Keratinocyte (primary cell): ENCODE results near the gene SERF2. TPM values are rescaled to one million over a fixed set of nuclear protein-coding genes. Genes with fewer than 3 reads are reported as not detected.

ENCODE experiments used
- DNase-seq: peaks from one replicate; pipeline ENCODE4 v3.0.0-alpha.2; 2011; ENCODE audit warnings: low read depth, missing footprints, low spot score
- FAIRE-seq: peaks from 2 replicates; lab custom pipeline; 2011; peaks lifted over from hg19 to GRCh38; lab: Jason Lieb, UNC
- H2AFZ ChIP-seq: 2 replicates; pipeline ENCODE4 v1.6.0; 2012; ENCODE audit warnings: low read length, control low read depth, inconsistent platforms; ENCODE audit not compliant: control insufficient read depth
- H3K27ac ChIP-seq: 2 replicates; pipeline ENCODE4 v1.5.1; 2011; ENCODE audit warnings: low read length; ENCODE audit not compliant: control insufficient read depth, insufficient read depth
- H3K27me3 ChIP-seq: 3 replicates; pipeline ENCODE4 v1.6.0; 2011; ENCODE audit warnings: low read length; ENCODE audit not compliant: control insufficient read depth, insufficient read depth; ENCODE audit errors: extremely low read depth
- H3K36me3 ChIP-seq, 2 experiments: 2 replicates in 1 of 2; 3 replicates in 1 of 2; pipeline ENCODE4 v1.5.1; 2011; ENCODE audit warnings: low read length in 2 of 2, mild to moderate bottlenecking in 1 of 2; ENCODE audit not compliant: control insufficient read depth in 2 of 2, insufficient read depth in 2 of 2; ENCODE audit errors: extremely low read depth in 1 of 2
- H3K4me1 ChIP-seq: 3 replicates; pipeline ENCODE4 v1.5.1; 2011; ENCODE audit warnings: low read length; ENCODE audit not compliant: control insufficient read depth, insufficient read depth; ENCODE audit errors: extremely low read depth
- H3K4me2 ChIP-seq: 3 replicates; pipeline ENCODE4 v1.6.0; 2011; ENCODE audit warnings: low read depth, low read length; ENCODE audit not compliant: control insufficient read depth, insufficient read depth; ENCODE audit errors: extremely low read depth
- H3K4me3 ChIP-seq, 3 experiments: fragments of 200-600 bp in 1 of 3; sonication (generic) in 1 of 3; 2 replicates in 2 of 3; 3 replicates in 1 of 3; pipeline ENCODE4 v1.5.1; 2011 to 2016; ENCODE audit warnings: low read length in 3 of 3, mild to moderate bottlenecking in 3 of 3, control low read depth in 2 of 3, inconsistent platforms in 1 of 3, low read depth in 1 of 3, mixed read lengths in 1 of 3, mixed run types in 1 of 3, moderate library complexity in 1 of 3; ENCODE audit not compliant: control insufficient read depth in 2 of 3, insufficient read depth in 2 of 3; ENCODE audit errors: extremely low read depth in 1 of 3
- H3K79me2 ChIP-seq: 2 replicates; pipeline ENCODE4 v1.6.0; 2012; ENCODE audit warnings: low read length; ENCODE audit not compliant: control insufficient read depth, insufficient read depth
- H3K9ac ChIP-seq: 3 replicates; pipeline ENCODE4 v1.6.0; 2011; ENCODE audit warnings: low read length; ENCODE audit not compliant: control insufficient read depth, insufficient read depth; ENCODE audit errors: extremely low read depth
- H3K9me1 ChIP-seq: 3 replicates; pipeline ENCODE4 v1.6.0; 2011; ENCODE audit warnings: low read length; ENCODE audit not compliant: control insufficient read depth, insufficient read depth; ENCODE audit errors: extremely low read depth
- H3K9me3 ChIP-seq: 2 replicates; pipeline ENCODE4 v1.5.1; 2012; ENCODE audit warnings: low read depth, low read length; ENCODE audit not compliant: control insufficient read depth
- H4K20me1 ChIP-seq: 3 replicates; pipeline ENCODE4 v1.6.0; 2011; ENCODE audit warnings: low read length; ENCODE audit not compliant: control insufficient read depth, insufficient read depth; ENCODE audit errors: extremely low read depth
- CTCF ChIP-seq, 3 experiments: IDR thresholded peaks in 1 of 3; conservative IDR thresholded peaks in 1 of 3; optimal IDR thresholded peaks in 1 of 3; 2 replicates in 2 of 3; 3 replicates in 1 of 3; pipeline versions ENCODE3 to v1.5.1; 2011; ENCODE audit warnings: low read length in 3 of 3, mild to moderate bottlenecking in 3 of 3, moderate library complexity in 2 of 3, control low read depth in 1 of 3, inconsistent platforms in 1 of 3; ENCODE audit not compliant: insufficient read depth in 2 of 3; ENCODE audit errors: extremely low read depth in 1 of 3
- EZH2 ChIP-seq: IDR thresholded peaks from one replicate; pipeline ENCODE4 v1.6.1; 2012; ENCODE audit warnings: inconsistent platforms, mild to moderate bottlenecking, low read length, moderate library complexity
- dilution Hi-C: fragments of 300-500 bp; cut with MboI; formaldehyde crosslinking; loops from one replicate; pipeline ENCODE4 v1.7.0; 2020; ENCODE audit warnings: low sequenced_read_pairs; ENCODE audit not compliant: extremely low pct_ligation_motif_present
- polyA plus RNA-seq, 5 experiments: library from polyadenylated mRNA; depleted of rRNA in 3 of 5; stranded (reverse) in 3 of 5; stranded (forward) in 1 of 5; unstranded in 1 of 5; fragments of >200 nt; gene quantifications; 1 replicate in 1 of 5; 2 replicates in 3 of 5; 3 replicates in 1 of 5; pipeline versions ENCODE4 v1.2.1 to v1.2.3, GENCODE V29; 2011 to 2012; ENCODE audit warnings: missing spikeins in 2 of 5, low read depth in 1 of 5, low replicate concordance in 1 of 5

Gene SERF2
- polyA plus RNA-seq, 1 donor (not counting 4 experiments of a cell fraction or from before 2014, with no cell fraction given), result 534 TPM

DNA sequence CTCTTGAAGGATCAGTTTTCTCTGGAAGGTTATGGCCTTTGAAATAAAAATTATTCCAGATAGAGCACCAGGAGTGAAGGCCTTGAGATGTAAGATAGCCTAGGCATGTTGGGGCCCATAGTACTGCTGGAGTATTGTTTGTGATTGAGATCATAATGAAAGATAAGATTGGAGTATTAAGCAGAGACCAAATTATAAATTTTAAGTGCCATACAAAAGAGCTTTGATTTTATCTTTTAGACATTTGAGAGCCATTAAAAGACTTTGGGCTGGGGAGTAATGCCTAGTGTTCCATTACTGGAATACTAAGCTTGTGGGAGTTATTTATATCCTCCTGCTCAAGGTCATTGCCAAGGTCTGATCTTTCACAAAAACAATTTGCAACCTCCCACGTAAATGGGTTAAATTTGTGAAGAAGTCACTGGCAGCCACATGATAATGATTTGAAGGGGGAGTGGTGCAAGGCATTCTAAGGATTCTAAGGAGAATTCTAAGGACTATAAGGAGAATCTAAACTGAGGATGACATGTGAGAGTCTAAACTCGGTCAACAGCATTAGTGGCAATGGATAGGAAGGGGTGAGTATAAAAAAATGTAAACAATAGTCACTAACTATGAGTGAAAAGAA lies 28.2 kb upstream of the SERF2 start:
- H3K9me1 ChIP-seq, result no peaks in the 10 kb centered on the region
- no peaks in the 10 kb centered on the region for H3K79me2 ChIP-seq
- H3K9me3 ChIP-seq, result no peaks in the 10 kb centered on the region
- no peak overlapping the region for H3K4me3 ChIP-seq
- H4K20me1 ChIP-seq, result no peaks in the 10 kb centered on the region
- DNase-seq, result no peak
- TF ChIP-seq EZH2 (no peak), CTCF (optimal IDR thresholded peaks at IDR 0.05 in 1 of 3, IDR thresholded peaks at IDR 0.05 in 1 of 3, conservative IDR thresholded peaks at IDR 0.05 in 1 of 3; ENCODE audit: extremely low read depth in 1 of 3, insufficient read depth in 2 of 3, low read length in 3 of 3) (no peak)
- no peak overlapping the region for H3K27ac ChIP-seq
- no peak overlapping the region for H3K9ac ChIP-seq
- no peaks in the 10 kb centered on the region for H3K4me1 ChIP-seq
- H3K4me2 ChIP-seq, result no peak overlapping the region
- no peak overlapping the region for H2AFZ ChIP-seq
- FAIRE-seq, result no peak
- dilution Hi-C loops, result no loop called here
- H3K36me3 ChIP-seq, result peaks cover 32 to 39% of the 10 kb centered on the region in 2 experiments
- no peaks in the 10 kb centered on the region for H3K27me3 ChIP-seq

DNA sequence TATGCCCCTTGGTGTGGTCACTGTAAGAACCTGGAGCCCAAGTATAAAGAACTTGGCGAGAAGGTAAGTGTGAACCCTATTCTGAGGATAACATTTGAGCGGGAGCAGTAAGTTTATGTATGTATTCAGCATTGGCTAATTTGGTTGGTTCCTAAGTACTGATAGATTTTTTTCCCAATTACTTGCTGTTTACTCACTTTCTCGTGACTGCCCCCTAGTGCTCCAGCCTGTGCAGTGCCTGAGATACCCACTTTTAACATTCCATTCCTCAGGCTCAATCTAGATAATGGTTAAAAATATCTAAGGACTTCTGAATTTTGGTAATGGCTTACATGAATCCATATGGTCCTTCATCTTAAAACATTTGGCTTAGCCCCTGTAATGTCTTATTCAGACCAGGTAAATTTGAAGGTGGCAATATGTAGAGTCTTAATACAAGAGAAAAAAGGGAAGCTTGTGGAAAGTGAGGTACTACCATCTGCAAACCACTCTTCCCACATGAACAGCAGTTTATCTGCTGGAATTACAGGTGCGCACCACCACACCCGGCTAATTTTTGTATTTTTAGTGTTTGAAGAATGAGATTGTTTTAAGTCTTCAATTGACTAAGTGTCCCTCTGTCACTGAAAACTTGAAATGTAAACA lies 22.4 kb upstream of the SERF2 start:
- Histone ChIP-seq H3K4me1 (peaks cover 6% of the 10 kb centered on the region), H3K9me1 (no peaks in the 10 kb centered on the region), H4K20me1 (no peaks in the 10 kb centered on the region), H3K4me2 (no peak overlapping the region), H3K36me3 (peaks cover 32 to 59% of the 10 kb centered on the region in 2 experiments), H3K9me3 (no peaks in the 10 kb centered on the region), H2AFZ (no peak overlapping the region), H3K27ac (no peak overlapping the region), H3K79me2 (no peaks in the 10 kb centered on the region), H3K9ac (no peak overlapping the region), H3K27me3 (no peaks in the 10 kb centered on the region), H3K4me3 (no peak overlapping the region)
- TF ChIP-seq EZH2 (no peak), CTCF (optimal IDR thresholded peaks at IDR 0.05 in 1 of 3, IDR thresholded peaks at IDR 0.05 in 1 of 3, conservative IDR thresholded peaks at IDR 0.05 in 1 of 3; ENCODE audit: extremely low read depth in 1 of 3, insufficient read depth in 2 of 3, low read length in 3 of 3) (peak; percentile 68 to 79 (median 76))
- FAIRE-seq, result peak; percentile 44
- dilution Hi-C loops, result no loop called here
- DNase-seq, result no peak
